ENCODE measurements around the gene MEOX2.

DNA sequence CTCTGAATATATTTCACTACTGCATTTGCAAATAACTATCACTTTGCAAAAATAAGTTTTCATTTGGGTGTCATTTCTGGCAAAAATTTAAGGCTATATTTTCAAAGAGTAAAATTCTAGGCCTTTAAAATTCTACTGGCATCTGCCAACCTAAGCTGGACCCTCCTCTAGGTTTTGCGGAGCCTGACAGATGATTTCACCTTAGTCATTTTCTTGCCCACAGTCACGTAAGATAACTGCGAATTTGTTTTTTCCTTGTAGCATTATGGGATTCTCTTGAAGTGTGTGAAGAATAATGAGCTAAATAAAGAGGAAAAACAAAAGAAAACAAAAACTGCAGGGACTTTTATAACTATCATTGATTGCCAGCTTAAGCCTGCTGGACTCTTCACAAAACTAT is 7.8 kb downstream of the MEOX2 start:
- TF ChIP-seq CTCF (IDR thresholded peaks at IDR 0.05; ENCODE audit: low read depth, low read length) (no peak), EZH2phosphoT487 (IDR thresholded peaks at IDR 0.05; ENCODE audit: low read depth) (no peak)
